SIG-M5 treated with dmso at 0.1 percent for 504 hours (cell line): ENCODE measurements around the gene KIF13A.
"Not testable (repeated sequence)": the region's sequence is repeated elsewhere in the genome, so short reads cannot be mapped to it uniquely, and the experiment has no call there.

Source experiments
- DNase-seq: peaks from one replicate; lab custom pipeline; 2025; ENCODE audit not compliant: unreplicated experiment; lab: John Stamatoyannopoulos, UW

Gene KIF13A

GRCh38 chr6:17877196-17877894 lies 110.1 kb downstream of the KIF13A start:
- DNase-seq: no peak

- DNase-seq: no peak
Measured at GRCh38 chr6:17874753-17875152, 112.7 kb downstream of the KIF13A start.

GRCh38 chr6:17872908-17873307 lies 114.5 kb downstream of the KIF13A start:
- no peak for DNase-seq

- no peak for DNase-seq
Measured at GRCh38 chr6:17871836-17872235, 115.6 kb downstream of the KIF13A start.

GRCh38 chr6:17871189-17871519 lies 116.3 kb downstream of the KIF13A start:
- DNase-seq: no peak

- no peak for DNase-seq
Measured at GRCh38 chr6:17870300-17871188, 116.9 kb downstream of the KIF13A start.

- DNase-seq: no peak
Measured at GRCh38 chr6:17869753-17870050, 117.7 kb downstream of the KIF13A start.

- no peak for DNase-seq
Measured at GRCh38 chr6:17869010-17869752, 118.3 kb downstream of the KIF13A start.

- no peak for DNase-seq
Measured at GRCh38 chr6:17867880-17868279, 119.6 kb downstream of the KIF13A start.

- no peak for DNase-seq
Measured at GRCh38 chr6:17866876-17867444, 120.5 kb downstream of the KIF13A start.

- no peak for DNase-seq
Measured at GRCh38 chr6:17865798-17866725, 121.4 kb downstream of the KIF13A start.

- no peak for DNase-seq
Measured at GRCh38 chr6:17865243-17865642, 122.2 kb downstream of the KIF13A start.

- DNase-seq: no peak
Measured at GRCh38 chr6:17863901-17864754, 123.3 kb downstream of the KIF13A start.

GRCh38 chr6:17861361-17861760 lies 126.1 kb downstream of the KIF13A start:
- no peak for DNase-seq

- DNase-seq: no peak
Measured at GRCh38 chr6:17859846-17860245, 127.6 kb downstream of the KIF13A start.

GRCh38 chr6:17858584-17858983 lies 128.9 kb downstream of the KIF13A start:
- no peak for DNase-seq

GRCh38 chr6:17857188-17857587 lies 130.2 kb downstream of the KIF13A start:
- not testable (repeated sequence) for DNase-seq

GRCh38 chr6:17856306-17856705 lies 131.1 kb downstream of the KIF13A start:
- no peak for DNase-seq

- no peak for DNase-seq
Measured at GRCh38 chr6:17855381-17855780, 132.1 kb downstream of the KIF13A start.

- DNase-seq: no peak
Measured at GRCh38 chr6:17853533-17853932, 133.9 kb downstream of the KIF13A start.
